HUDEP-2 (cell line): Measurements from ENCODE around the gene TRMT2A.
"Not testable (repeated sequence)": the region's sequence is repeated elsewhere in the genome, so short reads cannot be mapped to it uniquely, and the experiment has no call there.

ENCODE experiments used
- DNase-seq, 76 experiments: peaks; one replicate each; lab custom pipeline; 2025; ENCODE audit not compliant: unreplicated experiment in 76 of 76; lab: John Stamatoyannopoulos, UW

Gene TRMT2A

DNA sequence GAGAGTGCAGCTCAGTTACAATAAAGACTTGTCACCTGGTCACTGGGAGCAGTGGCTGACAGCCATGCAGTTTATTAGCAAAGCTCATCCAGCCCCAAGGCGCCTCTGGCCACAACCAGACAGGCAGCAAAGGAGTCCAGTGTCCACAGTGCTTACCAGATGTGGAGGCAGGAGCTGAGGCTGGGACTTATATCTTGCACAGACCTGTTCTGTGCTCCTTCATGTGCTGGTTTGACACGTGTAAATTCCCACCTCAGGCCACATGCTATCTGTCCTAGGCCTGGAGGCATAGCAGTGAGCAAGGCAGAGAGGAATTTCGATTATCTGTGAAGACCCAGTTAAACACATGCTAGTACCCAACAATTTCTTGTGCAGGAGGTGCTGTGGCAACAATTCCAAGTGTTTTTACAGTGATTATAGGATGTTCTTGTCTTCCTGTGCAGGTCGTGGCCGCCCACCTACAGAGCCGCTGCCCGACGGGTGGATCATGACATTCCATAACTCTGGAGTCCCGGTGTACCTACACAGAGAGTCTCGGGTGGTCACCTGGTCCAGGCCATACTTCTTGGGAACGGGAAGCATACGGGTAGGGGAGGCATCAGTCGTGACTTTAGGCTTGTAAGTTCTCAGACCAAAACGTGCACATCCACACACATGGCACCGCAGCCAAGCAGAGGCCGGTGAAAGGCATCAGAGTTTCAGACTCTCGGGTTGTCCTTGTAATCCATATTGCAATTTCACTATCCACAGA is 27.6 kb downstream of the TRMT2A start:
- no peak for DNase-seq

DNA sequence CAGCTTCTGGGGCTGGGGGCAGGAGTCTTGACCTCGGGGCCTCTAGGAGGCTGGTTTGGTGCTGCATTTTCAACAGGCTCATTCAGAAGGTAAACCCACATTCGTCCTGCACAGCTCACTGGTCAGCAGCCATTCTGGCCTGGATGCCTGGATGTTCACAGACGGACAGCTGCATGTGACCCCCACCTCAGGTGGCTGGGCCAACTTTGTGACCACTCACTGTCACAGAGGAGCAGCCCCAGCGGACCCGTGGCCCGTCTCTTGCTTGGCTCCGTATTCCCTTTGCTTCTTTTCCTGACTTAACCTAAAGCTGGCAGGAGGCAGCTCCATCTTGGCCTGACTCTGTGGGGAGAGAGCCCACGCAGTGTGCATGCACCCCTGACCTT is 28.8 kb downstream of the TRMT2A start:
- no peak for DNase-seq

DNA sequence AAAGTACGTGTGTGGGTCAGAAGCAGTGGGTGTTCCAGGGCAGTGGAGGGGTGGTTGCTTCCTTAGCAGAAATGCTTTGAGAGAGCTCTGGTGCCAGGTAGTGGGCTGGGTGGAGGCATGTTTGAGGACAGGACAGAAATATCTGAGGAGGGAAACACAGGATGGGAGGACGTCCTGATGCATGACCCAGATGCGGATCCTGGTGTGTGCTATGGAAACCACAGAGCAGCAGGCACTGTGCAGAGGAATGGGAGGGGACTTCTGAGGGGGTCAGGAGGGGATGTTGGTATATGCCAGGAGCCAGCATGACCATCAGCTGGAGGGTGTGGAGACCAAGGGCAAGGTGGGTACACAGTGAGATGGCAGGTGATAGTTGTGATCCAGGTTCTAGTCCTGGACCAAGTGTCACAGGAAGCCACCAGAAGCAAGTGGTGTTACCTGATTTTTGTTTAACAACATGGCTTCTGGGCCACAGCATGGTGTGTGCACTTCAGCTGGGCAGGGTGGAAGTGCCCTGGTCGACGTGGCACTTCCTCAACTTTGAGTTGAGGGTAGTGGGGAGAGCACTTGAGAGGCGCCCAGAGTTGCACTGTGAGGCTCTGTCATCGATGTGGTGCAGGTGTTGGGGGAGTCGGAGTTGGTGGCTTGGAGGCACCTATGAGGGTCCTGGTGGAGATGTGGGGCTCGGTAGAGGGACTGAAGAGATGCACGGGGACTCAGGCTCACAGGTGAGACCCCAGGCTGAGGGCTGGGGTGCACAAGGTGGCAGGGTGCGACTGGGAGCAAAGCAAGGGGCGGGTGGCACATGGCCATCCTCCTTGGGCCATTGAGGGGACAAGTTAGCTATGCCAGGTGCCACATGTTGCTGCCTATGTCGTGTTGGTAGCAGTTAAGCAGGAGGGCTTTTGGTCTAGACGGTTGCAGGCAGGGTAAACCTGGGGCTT is 29.4 kb downstream of the TRMT2A start:
- no peak for DNase-seq

- no peak for DNase-seq
These were observed 30.3 kb downstream of the TRMT2A start for GRCh38 chr22:20086763-20087162.

DNA sequence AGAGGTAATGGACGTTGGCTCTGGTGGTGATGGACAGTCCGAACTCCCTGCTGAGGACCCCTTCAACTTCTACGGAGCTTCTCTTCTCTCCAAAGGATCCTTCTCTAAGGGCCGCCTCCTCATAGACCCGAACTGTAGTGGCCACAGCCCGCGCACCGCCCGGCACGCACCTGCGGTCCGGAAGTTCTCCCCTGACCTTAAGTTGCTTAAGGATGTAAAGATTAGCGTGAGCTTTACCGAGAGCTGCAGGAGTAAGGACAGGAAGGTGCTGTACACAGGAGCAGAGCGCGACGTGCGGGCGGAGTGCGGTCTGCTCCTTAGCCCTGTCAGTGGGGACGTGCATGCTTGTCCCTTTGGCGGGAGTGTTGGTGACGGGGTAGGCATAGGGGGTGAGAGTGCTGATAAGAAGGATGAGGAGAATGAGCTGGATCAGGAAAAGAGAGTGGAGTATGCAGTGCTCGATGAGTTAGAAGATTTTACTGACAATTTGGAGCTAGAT is 30.9 kb downstream of the TRMT2A start:
- DNase-seq: no peak

DNA sequence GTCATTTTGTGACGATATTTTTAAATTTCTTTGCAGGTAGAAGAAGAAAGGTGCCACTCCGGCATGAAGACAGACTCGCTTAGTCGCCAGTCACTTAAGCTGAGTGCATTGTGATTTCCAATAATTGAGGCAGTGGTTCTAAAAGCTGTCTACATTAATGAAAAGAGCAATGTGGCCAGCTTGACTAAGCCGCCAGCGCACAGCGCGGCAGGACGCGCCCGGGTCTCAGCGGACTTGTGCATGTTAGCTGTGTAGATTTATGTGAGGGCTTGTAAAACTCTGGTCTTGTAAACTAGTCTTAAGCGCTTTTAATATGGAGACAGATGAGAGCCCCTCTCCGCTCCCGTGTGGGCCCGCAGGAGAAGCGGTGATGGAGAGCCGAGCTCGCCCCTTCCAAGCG is 31.4 kb downstream of the TRMT2A start:
- DNase-seq: no peak

DNA sequence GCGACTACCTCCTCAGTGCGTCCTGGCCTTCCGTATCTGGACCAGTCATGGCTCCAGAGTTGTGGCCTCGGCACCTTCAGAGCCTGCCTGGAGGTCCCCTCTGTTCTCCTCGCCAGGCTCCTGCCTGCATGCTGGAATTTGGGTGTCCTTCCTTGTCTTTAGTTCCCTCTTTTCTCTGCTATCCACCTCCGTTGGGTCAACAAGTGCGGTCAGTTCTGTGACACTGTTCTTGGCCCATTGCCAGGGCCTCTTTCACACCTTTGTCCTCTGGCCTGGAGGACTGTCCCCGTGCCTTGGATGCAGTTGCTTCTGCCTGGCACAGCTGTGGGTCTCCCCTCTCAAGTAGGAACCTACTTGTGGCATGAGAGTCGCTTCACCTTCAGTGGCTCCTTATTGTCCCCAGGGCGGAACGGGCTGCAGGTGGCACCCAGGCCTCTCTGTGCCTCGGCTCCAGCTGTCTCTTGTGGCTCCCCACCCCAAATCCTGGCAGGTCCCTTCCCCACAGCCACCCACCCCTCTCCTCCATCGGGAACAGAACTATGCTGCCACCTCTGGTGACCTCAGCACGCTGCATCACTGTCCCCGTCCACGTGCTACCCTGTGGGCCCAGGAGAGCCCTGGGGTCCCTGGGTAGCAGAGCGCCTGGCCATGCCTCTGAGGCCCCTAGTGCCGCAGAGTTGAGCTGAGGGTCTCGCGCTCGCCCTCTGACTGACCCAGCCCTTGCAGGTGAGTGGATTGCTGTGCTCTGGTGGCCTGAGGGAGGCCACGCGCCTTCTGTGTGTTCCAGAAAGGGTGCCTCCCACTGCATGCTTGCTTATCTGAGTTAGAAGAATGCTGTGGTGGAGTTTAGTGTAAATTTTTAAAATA is 32.2 kb downstream of the TRMT2A start:
- DNase-seq: peak in 30 of 76 experiments; percentile 7 to 50 (median 28)

GRCh38 chr22:20083891-20084546 is 33.0 kb downstream of the TRMT2A start:
- no peak for DNase-seq

DNA sequence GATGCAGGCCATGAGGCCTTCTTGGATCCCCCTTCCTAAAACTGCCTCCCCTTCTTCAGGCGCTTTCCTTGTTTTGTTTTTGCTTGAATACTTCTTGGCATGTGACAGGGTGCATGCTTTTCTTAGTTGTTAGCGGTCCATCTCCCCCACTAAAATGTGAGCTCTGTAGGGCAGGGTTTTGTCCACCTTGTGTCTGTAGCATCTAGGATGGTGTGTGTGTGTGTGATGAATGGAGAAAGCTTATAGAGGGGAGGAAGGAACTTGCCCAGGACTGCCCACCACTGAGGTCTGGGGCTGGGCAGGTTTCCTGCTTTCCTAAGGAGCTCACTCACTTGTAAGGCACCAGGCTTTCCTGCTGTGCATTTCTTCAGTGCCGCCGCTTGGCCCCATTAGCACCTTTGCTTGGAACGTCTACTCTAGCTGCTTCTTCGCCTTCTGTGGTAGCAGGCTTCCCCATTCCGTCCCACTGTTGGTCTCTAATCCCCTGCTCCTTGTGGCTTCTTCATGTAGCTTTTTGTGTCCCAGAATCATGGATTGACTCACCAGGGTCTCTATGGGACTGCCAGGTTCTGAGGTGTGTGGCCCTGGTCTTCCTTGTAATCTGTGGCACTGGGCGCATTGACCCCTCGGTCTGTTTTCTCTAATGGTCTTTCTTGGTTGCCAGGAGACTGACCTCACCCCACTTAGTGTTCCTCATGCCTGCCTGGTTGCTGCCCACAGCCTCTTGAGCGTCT is 33.7 kb downstream of the TRMT2A start:
- DNase-seq: no peak

- peak in 17 of 76 experiments; percentile 7 to 50 (median 31) for DNase-seq
These were observed 36.0 kb downstream of the TRMT2A start for GRCh38 chr22:20080776-20081654.

DNA sequence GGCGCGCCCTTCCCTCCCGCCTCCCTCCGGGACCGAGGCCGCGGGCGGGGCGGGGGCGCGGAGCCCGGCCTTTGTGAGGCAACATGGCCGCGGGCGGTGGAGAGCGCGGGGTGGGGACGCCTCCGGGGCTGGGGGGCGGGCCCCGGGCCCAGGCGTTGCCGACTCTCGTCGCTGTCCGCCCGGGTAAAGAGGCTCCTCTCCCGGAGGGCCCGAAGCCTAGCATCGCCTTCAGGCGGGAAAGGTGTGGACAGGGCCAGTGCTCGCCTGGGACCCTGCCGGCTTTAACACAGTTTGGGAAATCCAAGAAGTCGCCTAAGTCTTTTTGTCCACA is 36.6 kb downstream of the TRMT2A start:
- DNase-seq: peak in 49 of 76 experiments; percentile 19 to 72 (median 52)

GRCh38 chr22:20079745-20080444 is 37.1 kb downstream of the TRMT2A start, which contains the start of gene DGCR8:
DGCR8 (plus strand) TSS chr22:20080241; CDS start chr22:20085964, 5,723 bp downstream.
- peak in 69 of 76 experiments; percentile 23 to 81 (median 64) for DNase-seq

- peak in 5 of 76 experiments; percentile 13 to 34 (median 16) for DNase-seq
These were observed 40.3 kb downstream of the TRMT2A start for GRCh38 chr22:20076627-20077172.

DNA sequence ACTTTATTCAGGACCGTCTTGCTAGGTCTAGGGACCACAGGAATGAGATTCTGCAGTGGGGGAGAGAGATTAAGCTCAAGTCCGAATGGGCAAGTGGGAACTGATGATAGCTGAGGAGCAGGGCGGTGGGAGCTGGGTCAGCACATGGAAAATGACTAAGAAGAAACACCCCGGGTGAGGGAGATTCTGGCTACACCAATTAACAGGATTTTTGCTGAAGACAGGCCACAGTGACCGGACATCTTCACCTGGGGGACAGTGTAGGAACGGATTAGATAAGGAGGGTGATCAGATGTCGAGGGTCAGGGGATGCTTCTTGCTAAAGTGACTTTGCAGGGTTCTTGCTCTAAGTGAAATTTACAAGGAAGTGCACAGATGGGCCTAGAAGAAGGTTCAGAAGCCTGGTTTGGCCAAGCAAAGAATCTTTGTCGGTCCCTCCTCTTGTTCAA is 45.5 kb downstream of the TRMT2A start:
- no peak for DNase-seq

DNA sequence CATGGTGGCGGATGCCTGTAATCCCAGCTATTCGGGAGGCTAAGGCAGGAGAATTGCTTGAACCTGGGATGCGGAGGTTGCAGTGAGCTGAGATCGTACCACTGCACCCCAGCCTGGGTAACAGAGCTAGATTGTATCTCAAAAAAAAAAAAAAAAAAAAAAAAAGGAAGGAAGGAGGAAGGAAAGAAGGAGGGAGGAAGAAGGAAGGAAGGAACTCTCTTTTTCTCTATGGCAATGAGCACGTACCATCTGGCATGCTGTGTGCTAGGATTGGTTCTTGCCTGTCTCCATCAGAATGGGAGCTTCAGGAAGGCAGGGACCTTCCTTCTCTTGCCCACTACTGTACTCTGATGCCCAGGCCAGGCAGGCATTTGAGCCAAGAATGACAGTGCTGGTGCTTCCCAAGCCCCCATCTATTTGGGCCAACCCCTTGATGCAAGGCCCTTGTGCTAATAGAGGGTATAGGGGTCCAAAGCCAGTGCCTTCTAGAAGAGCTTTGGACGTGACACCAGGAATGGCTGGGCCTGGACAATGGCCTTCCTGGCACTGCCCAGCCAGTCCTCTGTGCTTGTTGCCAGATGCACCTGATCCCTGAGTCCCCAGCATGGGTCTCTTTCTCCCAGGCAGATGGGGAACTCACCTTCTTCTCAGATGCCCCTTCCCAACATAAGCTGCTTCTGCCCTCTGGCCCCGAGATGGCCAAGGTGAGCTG is 47.5 kb downstream of the TRMT2A start:
- no peak for DNase-seq

GRCh38 chr22:20068640-20069039 is 48.4 kb downstream of the TRMT2A start:
- DNase-seq: no peak

GRCh38 chr22:20067384-20067682 is 49.7 kb downstream of the TRMT2A start:
- not testable (repeated sequence) for DNase-seq
